ENCODE results near the gene CALCR. TPM values are rescaled to one million over a fixed set of nuclear protein-coding genes. Genes with fewer than 3 reads are reported as not detected.
"Not testable (repeated sequence)": the region's sequence is repeated elsewhere in the genome, so short reads cannot be mapped to it uniquely, and the experiment has no call there.

CALCR gene
- total RNA-seq, 1 experiment from 2014 or later: not detected

GRCh38 chr7:93562106-93562505, 12.4 kb downstream of the CALCR start:
- no peak for DNase-seq (ENCODE audit: low read depth)

DNA sequence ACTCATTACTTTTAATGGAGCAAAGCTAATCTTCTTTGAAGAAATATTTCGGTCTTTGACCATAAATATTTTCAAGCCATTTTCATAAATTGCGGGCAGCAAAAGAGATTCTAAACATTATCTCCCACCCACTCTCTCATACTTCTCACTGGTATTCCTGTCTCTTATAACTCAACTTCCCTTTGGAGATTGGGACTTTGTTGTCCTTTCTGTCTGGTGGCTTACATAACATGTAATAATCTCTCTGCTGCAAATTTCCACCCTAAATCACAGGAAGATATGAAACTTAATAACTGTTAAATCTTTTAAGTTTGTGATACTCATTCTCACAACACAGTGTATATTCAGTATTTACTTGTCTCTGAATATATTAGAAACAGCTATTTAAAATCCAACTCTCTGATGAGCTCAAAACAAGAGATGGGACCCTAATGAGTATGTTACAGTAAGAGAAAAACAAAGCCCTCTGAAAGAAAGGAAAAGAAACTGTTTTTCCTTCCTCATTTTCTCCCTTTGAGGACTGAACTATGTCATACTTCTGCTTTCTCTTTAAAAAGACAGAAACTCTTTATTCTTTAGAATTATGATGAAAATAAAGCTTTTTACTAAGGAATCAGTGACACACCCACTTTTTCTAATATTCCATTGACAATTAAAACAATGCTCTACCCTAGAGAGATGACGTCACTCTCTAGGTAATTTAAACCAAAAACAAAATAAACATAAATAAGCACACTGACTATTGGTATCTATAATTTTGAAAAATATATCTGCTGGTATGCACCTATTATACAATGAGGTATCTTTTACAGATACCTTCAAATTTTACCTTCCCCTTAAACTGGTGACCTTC, 14.7 kb downstream of the CALCR start:
- DNase-seq (ENCODE audit: low read depth): no peak

DNA sequence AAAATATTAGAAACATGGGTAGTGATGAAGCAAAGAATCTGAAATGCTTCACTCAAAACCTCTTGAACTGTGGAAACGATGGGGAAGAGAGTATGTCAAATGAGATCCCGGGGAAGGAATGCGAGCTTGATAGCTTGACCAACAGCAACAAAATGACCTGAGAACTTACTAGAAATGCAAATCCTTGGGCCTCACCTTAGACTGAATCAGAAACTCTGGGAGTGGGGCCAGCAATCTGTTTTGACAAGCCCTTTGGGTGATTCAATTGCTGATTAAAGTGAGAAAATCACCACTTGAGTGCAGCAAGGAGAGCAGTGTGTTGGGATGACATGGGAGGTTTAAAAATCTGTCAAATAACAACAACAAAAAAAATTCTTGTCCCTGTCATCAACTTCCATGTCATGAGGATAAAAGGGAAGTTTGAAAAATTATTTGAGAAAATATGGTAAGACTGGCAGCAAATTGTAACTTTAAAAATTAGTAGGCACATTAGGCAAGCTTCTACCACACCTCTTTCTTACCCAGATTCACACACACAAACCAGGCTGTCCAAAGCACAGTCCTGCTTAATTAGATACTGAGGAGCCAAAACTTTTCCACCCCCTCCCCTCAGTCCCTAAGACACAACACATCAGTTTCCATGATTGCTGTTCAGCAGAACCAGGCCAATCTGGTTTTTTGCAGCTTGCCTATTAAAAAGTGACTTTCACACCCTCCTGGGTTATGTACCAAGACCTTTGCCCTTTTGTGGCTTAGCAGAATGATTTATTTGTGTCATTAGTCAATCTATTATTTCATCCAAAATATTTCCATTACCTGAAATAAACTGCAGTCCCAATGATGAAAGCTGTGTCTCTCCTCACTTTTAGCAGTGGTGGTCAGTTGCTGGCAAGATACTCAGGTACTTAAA, 15.6 kb downstream of the CALCR start:
- no peak for DNase-seq (ENCODE audit: low read depth)

GRCh38 chr7:93551931-93552330, 22.6 kb downstream of the CALCR start:
- no peak for DNase-seq (ENCODE audit: low read depth)

DNA sequence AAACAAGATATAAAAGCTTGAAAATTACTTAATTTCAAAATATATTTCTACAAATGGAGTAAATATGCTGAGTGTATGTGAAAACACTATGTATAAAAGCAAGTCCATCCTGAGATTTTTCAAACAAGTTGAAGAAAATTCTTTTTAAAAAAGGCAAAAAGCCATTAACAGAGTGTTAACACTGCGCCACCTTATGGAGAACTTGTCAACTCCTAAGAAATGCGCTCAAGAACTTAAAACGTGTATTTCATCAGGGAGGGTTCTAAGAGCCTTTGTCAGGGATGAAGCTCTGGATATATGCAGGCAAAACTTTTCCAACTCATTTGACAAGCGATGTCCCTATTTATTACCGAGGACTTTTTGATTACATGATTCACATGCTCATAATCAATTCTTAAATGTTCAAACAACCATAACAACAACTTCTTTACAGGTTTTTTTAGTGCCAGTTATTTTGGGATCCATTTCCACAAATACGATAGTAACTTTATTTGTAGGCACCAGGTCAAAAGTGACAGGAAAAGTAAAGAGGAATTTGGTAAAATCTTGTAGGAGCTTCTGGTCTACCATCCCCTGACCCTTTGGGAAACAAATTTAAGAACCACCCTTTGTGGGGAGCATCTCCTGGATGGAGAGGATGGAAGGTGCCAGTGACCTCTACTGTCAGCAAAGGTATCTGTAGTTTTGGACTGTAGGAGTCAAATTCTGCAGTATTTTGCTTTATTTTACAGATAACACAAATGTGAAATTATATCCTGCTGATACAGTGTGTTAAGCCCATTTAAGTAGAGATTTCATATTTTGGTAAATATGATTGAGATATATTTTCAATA, 23.2 kb downstream of the CALCR start:
- peak; percentile 29 for DNase-seq (ENCODE audit: low read depth)

DNA sequence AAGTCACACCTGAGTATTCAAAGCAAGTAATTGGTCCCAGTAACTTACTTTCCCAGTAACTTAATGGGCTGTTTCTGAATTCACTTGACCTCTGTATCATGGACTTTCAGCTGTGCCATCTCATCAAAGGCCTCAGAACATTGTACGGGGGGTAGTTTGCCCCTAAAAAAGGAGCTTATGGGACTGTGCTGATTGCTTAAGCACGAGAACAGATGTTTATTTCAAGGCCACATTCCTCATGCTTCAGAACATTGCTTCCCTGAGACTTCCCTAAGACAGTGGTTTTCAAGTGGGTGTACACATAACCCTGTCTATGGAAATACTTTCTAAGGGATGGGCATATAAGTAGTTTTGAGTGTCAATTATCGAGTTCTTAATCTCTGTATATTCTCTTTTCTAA, 26.8 kb downstream of the CALCR start:
- no peak for DNase-seq (ENCODE audit: low read depth)

GRCh38 chr7:93544691-93545090, 29.8 kb downstream of the CALCR start:
- DNase-seq (ENCODE audit: low read depth): peak; percentile 26

GRCh38 chr7:93538061-93538460, 36.5 kb downstream of the CALCR start:
- DNase-seq (ENCODE audit: low read depth): no peak

GRCh38 chr7:93535616-93536015, 38.9 kb downstream of the CALCR start:
- DNase-seq (ENCODE audit: low read depth): no peak

GRCh38 chr7:93530701-93531100, 43.8 kb downstream of the CALCR start:
- DNase-seq (ENCODE audit: low read depth): no peak

- DNase-seq (ENCODE audit: low read depth): no peak
These were observed 57.7 kb downstream of the CALCR start for GRCh38 chr7:93516834-93517233.

- no peak for DNase-seq (ENCODE audit: low read depth)
These were observed 59.4 kb downstream of the CALCR start for GRCh38 chr7:93515144-93515543.

DNA sequence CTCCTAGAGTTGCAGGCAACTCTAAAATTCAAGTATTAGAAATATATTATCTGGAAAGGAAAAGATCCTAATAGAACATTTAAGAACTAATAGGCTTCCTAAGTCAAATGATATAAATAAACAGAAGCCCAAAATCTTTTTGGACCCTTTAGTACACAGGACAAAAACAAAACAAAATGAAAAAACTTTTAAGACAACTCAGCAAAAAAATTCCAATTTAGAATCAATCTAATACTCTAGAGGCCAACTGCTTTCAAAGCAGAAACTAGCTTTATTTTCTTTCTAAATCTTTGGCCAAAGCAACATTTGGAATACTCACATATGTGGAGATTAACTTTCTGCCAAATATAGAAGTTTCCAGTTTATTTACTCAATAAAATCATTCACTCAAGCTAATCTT, 65.2 kb downstream of the CALCR start:
- no peak for DNase-seq (ENCODE audit: low read depth)

GRCh38 chr7:93503088-93503487, 71.4 kb downstream of the CALCR start:
- DNase-seq (ENCODE audit: low read depth): no peak

DNA sequence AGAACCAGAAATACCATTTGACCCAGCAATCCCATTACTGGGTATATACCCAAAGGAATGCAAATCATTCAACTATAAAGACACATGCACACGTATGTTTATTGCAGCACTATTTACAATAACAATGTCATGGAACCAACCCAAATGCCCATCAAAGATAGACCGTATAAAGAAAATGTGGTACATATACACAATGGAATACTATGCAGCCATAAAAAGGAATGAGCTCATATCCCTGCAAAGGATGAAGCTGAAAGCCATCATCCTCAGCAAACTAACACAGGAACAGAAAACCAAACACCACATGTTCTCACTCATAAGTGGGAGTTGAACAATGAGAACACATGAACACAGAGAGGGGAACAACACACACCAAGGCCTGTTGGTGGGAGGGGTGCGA, 82.7 kb downstream of the CALCR start:
- not testable (repeated sequence) for DNase-seq (ENCODE audit: low read depth)

DNA sequence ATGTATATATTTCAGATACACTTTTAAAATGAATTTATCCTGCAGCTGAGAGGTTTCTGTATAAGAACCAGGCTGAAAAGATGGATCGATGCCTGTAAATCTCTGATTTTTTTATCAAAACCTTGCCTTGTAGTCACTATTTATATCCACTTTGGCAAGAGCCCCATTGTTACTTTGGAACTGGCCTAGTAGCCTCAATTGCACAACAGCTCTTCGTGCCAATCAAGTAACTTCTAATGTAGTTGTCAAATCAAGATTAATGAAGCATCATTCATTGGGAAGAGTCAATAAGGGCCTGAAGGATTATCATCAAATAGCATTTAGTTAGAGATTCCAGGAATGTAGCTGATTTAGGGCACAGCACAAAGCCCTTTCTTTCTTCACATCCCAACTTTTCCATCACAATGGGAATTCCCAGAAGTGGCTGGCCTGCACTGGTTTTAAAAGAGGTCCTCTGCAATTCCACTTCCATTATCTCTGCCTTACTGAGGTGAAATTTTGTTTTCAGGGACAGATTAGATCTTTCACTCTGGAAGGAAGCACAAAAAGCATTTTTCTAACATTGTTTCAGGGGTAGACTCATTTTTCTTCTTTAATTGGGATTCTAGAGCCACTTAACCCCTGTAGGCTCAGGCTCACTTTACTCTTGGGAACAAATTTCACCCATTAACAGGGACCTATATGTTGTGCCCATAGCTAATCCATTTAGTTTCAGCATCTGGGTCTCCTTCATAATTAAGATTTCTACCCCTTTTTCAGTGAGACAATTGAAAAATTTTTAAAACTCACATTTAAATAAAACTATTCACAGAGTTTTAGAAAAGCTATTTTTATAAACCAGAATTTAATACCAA, 97.8 kb downstream of the CALCR start:
- no peak for DNase-seq (ENCODE audit: low read depth)

DNA sequence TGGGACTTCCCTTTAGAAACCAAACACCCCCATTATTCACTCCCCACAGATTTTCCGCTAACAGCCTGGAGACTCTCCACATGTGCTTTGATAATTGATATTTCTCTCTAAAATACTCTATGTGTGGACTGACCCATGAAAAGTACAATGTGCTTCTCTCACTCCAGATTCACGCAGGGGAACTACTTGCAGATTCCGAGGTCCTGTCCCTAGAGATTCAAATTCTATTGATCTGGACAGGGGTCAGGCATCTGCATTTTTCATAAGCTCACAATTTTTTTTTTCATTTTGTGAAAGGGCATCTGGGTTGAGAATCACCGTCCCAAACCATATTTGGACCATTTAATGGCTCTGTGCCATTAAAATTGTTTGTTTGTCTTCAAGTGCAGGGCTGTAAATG, 98.7 kb downstream of the CALCR start:
- DNase-seq (ENCODE audit: low read depth): no peak

DNA sequence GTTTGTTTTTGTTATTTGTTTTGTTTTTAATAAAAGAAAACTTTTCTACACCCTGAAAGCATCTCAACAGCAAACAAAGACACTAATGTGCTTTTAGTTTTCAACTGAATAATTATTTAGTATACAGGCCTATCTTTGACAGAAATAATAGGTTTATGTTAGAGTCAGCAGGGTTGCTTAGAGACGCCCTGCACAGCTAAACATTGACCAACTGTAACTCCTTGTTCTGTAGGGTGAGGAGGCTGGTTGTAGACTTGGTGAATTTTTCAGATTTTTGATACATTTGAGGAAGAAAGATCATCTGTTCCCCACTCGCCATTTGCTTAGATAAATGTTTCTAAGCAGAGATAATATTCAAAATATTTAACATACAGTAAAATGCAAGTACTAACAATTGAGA, 103.1 kb downstream of the CALCR start:
- DNase-seq (ENCODE audit: low read depth): no peak

DNA sequence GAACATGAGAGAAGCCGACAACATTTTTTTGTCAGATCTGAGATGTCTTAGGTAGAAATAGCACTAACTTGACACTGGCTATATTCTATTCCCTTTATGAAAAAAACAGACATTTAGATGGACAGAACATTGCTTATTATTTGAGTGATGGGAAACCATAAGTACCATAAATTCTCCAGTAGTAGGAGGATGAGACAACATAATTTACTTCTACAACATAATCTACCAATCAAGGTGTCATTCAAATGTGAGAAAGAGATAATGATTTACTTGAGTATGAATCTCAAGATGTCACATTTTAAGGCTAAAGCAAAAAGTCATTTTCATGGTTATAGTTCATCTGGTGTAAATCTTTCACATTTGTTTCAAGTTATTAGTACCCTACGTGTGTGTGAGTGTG, 110.8 kb downstream of the CALCR start:
- DNase-seq (ENCODE audit: low read depth): no peak

DNA sequence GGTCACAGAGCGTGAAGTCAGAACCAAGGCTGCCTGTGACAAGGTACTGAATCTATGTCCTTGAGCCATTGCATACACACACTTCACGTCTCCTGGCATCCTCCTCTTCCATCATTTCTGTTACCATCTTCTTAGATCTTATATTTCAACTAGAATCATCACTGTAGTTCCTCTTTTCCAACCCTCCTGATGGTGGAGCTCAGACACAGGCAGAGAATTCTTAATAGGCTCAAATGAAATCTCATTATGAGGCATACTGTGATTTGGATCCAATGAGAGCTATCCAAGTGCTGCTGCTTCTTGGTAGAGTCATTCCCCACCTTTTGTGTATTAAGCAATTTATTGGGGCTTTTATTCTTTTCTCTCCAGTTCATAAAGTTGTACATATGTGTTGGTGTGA, 113.2 kb downstream of the CALCR start:
- DNase-seq (ENCODE audit: low read depth): peak; percentile 3

- DNase-seq (ENCODE audit: low read depth): no peak
These were observed 121.3 kb downstream of the CALCR start for GRCh38 chr7:93453262-93453661.

Data from HT1080 (cell line).